ENCODE data around the gene OR6C65.

Gene OR6C65

DNA sequence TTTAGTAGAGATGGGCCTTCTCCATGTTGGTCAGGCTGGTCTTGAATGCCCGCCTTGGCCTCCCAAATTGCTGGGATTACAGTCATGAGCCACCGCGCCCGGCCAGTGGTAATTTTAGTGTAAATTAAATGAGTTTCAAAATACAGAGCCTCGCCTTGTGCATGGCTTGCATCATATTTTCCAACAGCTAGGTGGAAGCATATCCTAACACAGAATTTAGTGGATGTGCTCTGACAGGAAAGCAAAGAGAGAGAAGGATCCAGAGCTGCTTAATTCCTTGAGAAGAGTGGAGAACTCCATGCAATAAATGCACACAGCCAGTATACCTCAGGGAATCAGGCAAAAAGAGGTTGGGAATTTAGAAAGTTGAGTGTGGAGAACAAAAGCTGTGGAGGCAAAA is 46.0 kb downstream of the OR6C65 start:
- DNase-seq (ENCODE audit: low spot score), result no peak

GRCh38 chr12:55448825-55449224 is 48.5 kb downstream of the OR6C65 start:
- no peak for DNase-seq (ENCODE audit: low spot score)

Data from activated CD4-positive, alpha-beta T cell treated with anti-CD3 and anti-CD28 coated beads, Interleukin-2, Interleukin-4, amounts not matched to agents 100 ng/mL and 50 ng/mL, durations not matched to agents 16 hours and 8 hours (primary cell).